Measurements from ENCODE around the gene ITGB1. TPM values are rescaled to one million over a fixed set of nuclear protein-coding genes. Genes with fewer than 3 reads are reported as not detected.
A peak's percentile ranks its signal among the peaks of the same experiment; 100 is the strongest.

The ITGB1 gene
- total and polyA plus RNA-seq, 9 of the 15 experiments (the other 6 are each of a cell fraction or from before 2014, with no cell fraction given), result 40.2 to 194 (median 155) TPM

DNA sequence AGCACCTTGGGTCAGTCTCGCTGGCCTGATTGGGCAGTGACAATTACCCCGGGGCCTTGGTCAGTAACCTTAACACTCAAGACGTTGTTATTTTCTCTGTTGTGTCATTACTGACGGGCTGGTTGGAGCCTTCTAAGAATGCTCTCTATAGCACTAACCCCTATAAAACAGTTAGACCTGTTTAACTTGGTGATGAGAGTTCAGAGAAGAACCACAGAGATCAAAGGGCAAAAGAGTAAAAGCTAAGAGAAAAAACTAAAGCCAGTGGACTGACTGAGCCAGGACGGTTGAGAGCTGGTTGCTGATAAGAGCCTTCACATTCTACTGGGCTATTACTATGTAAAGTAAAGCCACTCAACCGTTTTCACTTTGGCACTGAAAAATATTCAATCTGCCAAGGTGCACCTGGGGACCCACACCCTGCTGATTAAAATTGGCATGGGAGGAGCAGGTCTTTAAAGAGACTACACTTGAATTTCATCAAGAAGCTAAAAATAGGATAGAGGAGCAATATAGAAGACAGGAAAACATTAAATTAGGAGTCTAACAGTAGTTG, 13.6 kb upstream of the ITGB1 start (continued):
- no peak for TF ChIP-seq ZNF583 (CRISPR knock-in tag; IDR thresholded peaks at IDR 0.05)
- TF ChIP-seq FOXK2 (conservative IDR thresholded peaks at IDR 0.05 in 1 of 2, IDR thresholded peaks at IDR 0.05 in 1 of 2; ENCODE audit: low read depth in 2 of 2), result peak; percentile 13 to 26; a peak in 1 of 4 replicates
- TF ChIP-seq GTF2F1 (IDR thresholded peaks at IDR 0.05; ENCODE audit: low read depth, low read length), result no peak
- TF ChIP-seq ZNF780A (CRISPR knock-in tag; IDR thresholded peaks at IDR 0.05), result no peak
- no peak for TF ChIP-seq MTA1 (IDR thresholded peaks at IDR 0.05; ENCODE audit: borderline replicate concordance)
- TF ChIP-seq MCM3 (IDR thresholded peaks at IDR 0.05), result no peak
- TF ChIP-seq MTF1 (CRISPR knock-in tag; IDR thresholded peaks at IDR 0.05; ENCODE audit: borderline replicate concordance), result no peak
- TF ChIP-seq, protein P1, sequence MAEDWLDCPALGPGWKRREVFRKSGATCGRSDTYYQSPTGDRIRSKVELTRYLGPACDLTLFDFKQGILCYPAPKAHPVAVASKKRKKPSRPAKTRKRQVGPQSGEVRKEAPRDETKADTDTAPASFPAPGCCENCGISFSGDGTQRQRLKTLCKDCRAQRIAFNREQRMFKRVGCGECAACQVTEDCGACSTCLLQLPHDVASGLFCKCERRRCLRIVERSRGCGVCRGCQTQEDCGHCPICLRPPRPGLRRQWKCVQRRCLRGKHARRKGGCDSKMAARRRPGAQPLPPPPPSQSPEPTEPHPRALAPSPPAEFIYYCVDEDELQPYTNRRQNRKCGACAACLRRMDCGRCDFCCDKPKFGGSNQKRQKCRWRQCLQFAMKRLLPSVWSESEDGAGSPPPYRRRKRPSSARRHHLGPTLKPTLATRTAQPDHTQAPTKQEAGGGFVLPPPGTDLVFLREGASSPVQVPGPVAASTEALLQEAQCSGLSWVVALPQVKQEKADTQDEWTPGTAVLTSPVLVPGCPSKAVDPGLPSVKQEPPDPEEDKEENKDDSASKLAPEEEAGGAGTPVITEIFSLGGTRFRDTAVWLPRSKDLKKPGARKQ (CRISPR knock-in tag; IDR thresholded peaks at IDR 0.05), result no peak
- TF ChIP-seq, protein P2, sequence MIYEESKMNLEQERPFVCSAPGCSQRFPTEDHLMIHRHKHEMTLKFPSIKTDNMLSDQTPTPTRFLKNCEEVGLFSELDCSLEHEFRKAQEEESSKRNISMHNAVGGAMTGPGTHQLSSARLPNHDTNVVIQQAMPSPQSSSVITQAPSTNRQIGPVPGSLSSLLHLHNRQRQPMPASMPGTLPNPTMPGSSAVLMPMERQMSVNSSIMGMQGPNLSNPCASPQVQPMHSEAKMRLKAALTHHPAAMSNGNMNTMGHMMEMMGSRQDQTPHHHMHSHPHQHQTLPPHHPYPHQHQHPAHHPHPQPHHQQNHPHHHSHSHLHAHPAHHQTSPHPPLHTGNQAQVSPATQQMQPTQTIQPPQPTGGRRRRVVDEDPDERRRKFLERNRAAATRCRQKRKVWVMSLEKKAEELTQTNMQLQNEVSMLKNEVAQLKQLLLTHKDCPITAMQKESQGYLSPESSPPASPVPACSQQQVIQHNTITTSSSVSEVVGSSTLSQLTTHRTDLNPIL (CRISPR knock-in tag; IDR thresholded peaks at IDR 0.05), result no peak
- no peak for TF ChIP-seq ZNF77 (CRISPR knock-in tag; IDR thresholded peaks at IDR 0.05)
- TF ChIP-seq ZNF668 (CRISPR knock-in tag; IDR thresholded peaks at IDR 0.05), result no peak
- TF ChIP-seq RBM14 (IDR thresholded peaks at IDR 0.05; ENCODE audit: borderline replicate concordance, insufficient read depth, low read depth, low read length), result no peak
- TF ChIP-seq, protein P3, sequence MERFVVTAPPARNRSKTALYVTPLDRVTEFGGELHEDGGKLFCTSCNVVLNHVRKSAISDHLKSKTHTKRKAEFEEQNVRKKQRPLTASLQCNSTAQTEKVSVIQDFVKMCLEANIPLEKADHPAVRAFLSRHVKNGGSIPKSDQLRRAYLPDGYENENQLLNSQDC (CRISPR knock-in tag; IDR thresholded peaks at IDR 0.05), result no peak
- TF ChIP-seq PCBP1 (IDR thresholded peaks at IDR 0.05; ENCODE audit: low read depth, low read length, poor library complexity, severe bottlenecking), result no peak
- TF ChIP-seq, protein P4, sequence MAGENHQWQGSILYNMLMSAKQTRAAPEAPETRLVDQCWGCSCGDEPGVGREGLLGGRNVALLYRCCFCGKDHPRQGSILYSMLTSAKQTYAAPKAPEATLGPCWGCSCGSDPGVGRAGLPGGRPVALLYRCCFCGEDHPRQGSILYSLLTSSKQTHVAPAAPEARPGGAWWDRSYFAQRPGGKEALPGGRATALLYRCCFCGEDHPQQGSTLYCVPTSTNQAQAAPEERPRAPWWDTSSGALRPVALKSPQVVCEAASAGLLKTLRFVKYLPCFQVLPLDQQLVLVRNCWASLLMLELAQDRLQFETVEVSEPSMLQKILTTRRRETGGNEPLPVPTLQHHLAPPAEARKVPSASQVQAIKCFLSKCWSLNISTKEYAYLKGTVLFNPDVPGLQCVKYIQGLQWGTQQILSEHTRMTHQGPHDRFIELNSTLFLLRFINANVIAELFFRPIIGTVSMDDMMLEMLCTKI (IDR thresholded peaks at IDR 0.05; ENCODE audit: partially characterized antibody), result no peak
- no peak for TF ChIP-seq ERF (CRISPR knock-in tag; IDR thresholded peaks at IDR 0.05)
- TF ChIP-seq, protein P5, sequence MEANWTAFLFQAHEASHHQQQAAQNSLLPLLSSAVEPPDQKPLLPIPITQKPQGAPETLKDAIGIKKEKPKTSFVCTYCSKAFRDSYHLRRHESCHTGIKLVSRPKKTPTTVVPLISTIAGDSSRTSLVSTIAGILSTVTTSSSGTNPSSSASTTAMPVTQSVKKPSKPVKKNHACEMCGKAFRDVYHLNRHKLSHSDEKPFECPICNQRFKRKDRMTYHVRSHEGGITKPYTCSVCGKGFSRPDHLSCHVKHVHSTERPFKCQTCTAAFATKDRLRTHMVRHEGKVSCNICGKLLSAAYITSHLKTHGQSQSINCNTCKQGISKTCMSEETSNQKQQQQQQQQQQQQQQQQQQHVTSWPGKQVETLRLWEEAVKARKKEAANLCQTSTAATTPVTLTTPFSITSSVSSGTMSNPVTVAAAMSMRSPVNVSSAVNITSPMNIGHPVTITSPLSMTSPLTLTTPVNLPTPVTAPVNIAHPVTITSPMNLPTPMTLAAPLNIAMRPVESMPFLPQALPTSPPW (CRISPR knock-in tag; IDR thresholded peaks at IDR 0.05), result no peak
- TF ChIP-seq, protein P6, sequence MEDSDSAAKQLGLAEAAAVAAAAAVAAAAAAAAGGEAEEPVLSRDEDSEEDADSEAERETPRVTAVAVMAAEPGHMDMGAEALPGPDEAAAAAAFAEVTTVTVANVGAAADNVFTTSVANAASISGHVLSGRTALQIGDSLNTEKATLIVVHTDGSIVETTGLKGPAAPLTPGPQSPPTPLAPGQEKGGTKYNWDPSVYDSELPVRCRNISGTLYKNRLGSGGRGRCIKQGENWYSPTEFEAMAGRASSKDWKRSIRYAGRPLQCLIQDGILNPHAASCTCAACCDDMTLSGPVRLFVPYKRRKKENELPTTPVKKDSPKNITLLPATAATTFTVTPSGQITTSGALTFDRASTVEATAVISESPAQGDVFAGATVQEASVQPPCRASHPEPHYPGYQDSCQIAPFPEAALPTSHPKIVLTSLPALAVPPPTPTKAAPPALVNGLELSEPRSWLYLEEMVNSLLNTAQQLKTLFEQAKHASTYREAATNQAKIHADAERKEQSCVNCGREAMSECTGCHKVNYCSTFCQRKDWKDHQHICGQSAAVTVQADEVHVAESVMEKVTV (CRISPR knock-in tag; IDR thresholded peaks at IDR 0.05), result no peak
- TF ChIP-seq, protein P7, sequence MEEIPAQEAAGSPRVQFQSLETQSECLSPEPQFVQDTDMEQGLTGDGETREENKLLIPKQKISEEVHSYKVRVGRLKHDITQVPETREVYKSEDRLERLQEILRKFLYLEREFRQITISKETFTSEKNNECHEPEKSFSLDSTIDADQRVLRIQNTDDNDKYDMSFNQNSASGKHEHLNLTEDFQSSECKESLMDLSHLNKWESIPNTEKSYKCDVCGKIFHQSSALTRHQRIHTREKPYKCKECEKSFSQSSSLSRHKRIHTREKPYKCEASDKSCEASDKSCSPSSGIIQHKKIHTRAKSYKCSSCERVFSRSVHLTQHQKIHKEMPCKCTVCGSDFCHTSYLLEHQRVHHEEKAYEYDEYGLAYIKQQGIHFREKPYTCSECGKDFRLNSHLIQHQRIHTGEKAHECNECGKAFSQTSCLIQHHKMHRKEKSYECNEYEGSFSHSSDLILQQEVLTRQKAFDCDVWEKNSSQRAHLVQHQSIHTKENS (CRISPR knock-in tag; IDR thresholded peaks at IDR 0.05), result no peak
